OCI-LY1 (cell line): ENCODE measurements around the gene UACA.

Experiments used
- H2AFZ ChIP-seq: fragments of 200-600 bp; sonication (generic), shearing (Covaris generic); 2 replicates; pipeline ENCODE4 v1.6.0; 2014; ENCODE audit warnings: antibody characterized with exemption, mild to moderate bottlenecking, low read length
- H3F3A ChIP-seq: fragments of 200-600 bp; sonication (generic), shearing (Covaris generic); 2 replicates; pipeline ENCODE4 v1.6.0; 2014; ENCODE audit warnings: mild to moderate bottlenecking, antibody characterized with exemption, low read length, moderate library complexity; ENCODE audit not compliant: insufficient read depth
- H3K27ac ChIP-seq: fragments of 200-600 bp; sonication (generic); 2 replicates; pipeline ENCODE4 v1.5.1; 2014; ENCODE audit warnings: low read length, mixed run types, mild to moderate bottlenecking, low read depth; ENCODE audit not compliant: poor library complexity, severe bottlenecking
- H3K27me3 ChIP-seq: fragments of 200-600 bp; sonication (generic); 2 replicates; pipeline ENCODE4 v1.6.0; 2014; ENCODE audit warnings: antibody characterized with exemption, mild to moderate bottlenecking, low read length, moderate library complexity; ENCODE audit not compliant: insufficient read depth
- H3K36me3 ChIP-seq: fragments of 200-600 bp; sonication (generic); 2 replicates; pipeline ENCODE4 v1.6.1; 2014; ENCODE audit warnings: mild to moderate bottlenecking, antibody characterized with exemption, low read length, moderate library complexity, mixed read lengths; ENCODE audit not compliant: insufficient read depth
- H3K4me1 ChIP-seq: fragments of 200-600 bp; sonication (generic); 2 replicates; pipeline ENCODE4 v1.5.1; 2014; ENCODE audit warnings: mild to moderate bottlenecking, low read length, moderate library complexity; ENCODE audit not compliant: insufficient read depth, severe bottlenecking
- H3K4me2 ChIP-seq: fragments of 200-600 bp; sonication (generic), shearing (Covaris generic); 2 replicates; pipeline ENCODE4 v1.6.1; 2014; ENCODE audit warnings: low read length
- H3K4me3 ChIP-seq: fragments of 200-600 bp; sonication (generic); 2 replicates; pipeline ENCODE4 v1.5.1; 2014; ENCODE audit warnings: low read length, low read depth, mild to moderate bottlenecking, mixed read lengths; ENCODE audit not compliant: poor library complexity, severe bottlenecking
- H3K79me2 ChIP-seq: fragments of 200-600 bp; shearing (Covaris generic); 2 replicates; pipeline ENCODE4 v1.6.1; 2016; ENCODE audit warnings: mixed run types, low read length, mixed read lengths; ENCODE audit not compliant: insufficient read depth
- H3K9ac ChIP-seq: fragments of 200-600 bp; sonication (generic), shearing (Covaris generic); 2 replicates; pipeline ENCODE4 v1.6.1; 2014; ENCODE audit warnings: mild to moderate bottlenecking, low read length, mixed read lengths
- H3K9me2 ChIP-seq: fragments of 200-600 bp; sonication (generic), shearing (Covaris generic); 2 replicates; pipeline ENCODE4 v1.6.1; 2014; ENCODE audit warnings: low read depth, mild to moderate bottlenecking, low read length, mixed read lengths
- H3K9me3 ChIP-seq: fragments of 200-600 bp; shearing (Covaris generic); 2 replicates; pipeline ENCODE4 v1.6.1; 2014; ENCODE audit warnings: low read length, mixed read lengths
- H4K20me1 ChIP-seq: fragments of 200-600 bp; sonication (generic), shearing (Covaris generic); 2 replicates; pipeline ENCODE4 v1.6.0; 2016; ENCODE audit warnings: mild to moderate bottlenecking, low read length; ENCODE audit not compliant: insufficient read depth
- CTCF ChIP-seq: fragments of 200-600 bp; sonication (generic), shearing (Covaris generic); IDR thresholded peaks from 2 replicates; pipeline ENCODE4 v1.5.1; 2017; ENCODE audit warnings: mild to moderate bottlenecking, antibody characterized with exemption, low read length, moderate library complexity, mixed read lengths
- EZH2 ChIP-seq: fragments of 200-600 bp; sonication (generic), shearing (Covaris generic); IDR thresholded peaks from 2 replicates; pipeline ENCODE4 v1.8.0; 2017; ENCODE audit warnings: borderline replicate concordance, mixed run types, mild to moderate bottlenecking, antibody characterized with exemption, low read length, moderate library complexity, mixed read lengths

The UACA gene

DNA sequence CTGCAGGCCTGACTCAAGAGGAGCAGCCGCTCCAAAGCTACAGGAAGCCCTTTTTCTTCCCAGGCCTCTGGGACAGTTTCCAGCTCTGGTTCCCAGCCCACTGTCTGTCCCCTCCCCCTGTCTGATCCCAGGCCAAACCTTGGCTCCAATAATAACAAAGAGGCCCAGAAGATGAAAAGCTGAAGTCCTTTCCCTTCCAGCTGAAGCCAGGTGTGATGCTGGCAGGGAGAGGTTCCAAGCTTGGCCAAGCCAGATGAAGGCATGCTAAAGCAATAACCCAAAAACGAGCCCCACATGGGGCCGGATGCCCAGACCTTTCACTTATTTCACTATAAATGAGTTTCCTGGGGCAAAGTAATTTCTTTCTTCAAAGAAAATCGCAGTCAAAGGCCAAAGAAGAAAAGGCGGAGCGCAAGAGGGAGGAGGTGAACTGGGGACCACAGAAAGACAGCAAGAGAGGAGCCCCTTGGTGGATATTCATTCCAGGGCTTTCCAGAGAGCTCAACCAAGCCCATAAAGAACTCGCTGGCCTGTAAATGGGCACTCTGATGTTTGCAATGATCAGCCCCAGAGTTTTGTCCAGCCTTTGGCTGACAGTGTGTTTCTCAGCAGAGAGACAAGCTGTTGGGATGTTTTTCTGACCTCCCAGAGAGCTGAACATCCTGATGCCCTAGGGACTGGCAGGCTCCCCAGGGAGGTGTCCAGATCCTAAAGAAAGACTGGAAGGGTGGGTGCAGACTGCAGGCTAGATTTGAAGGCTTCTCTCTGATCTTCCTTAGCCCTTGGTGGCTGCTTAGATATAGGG, 157.6 kb downstream of the UACA start:
- no peak overlapping the region for H3K4me2 ChIP-seq
- H3K4me3 ChIP-seq = no peak overlapping the region
- H3K27me3 ChIP-seq = no peaks in the 10 kb centered on the region
- H3K9me3 ChIP-seq = no peaks in the 10 kb centered on the region
- H4K20me1 ChIP-seq = no peaks in the 10 kb centered on the region
- no peaks in the 10 kb centered on the region for H3K36me3 ChIP-seq
- TF ChIP-seq EZH2 (no peak), CTCF (no peak)
- H3K27ac ChIP-seq = no peak overlapping the region
- H3K79me2 ChIP-seq = no peaks in the 10 kb centered on the region
- no peak overlapping the region for H2AFZ ChIP-seq
- no peak overlapping the region for H3K9ac ChIP-seq
- H3K9me2 ChIP-seq = no peaks in the 10 kb centered on the region
- H3K4me1 ChIP-seq = no peaks in the 10 kb centered on the region
- no peaks in the 10 kb centered on the region for H3F3A ChIP-seq

GRCh38 chr15:70604666-70605315, 158.6 kb downstream of the UACA start:
- no peaks in the 10 kb centered on the region for H3K36me3 ChIP-seq
- no peak overlapping the region for H3K27ac ChIP-seq
- H2AFZ ChIP-seq = no peak overlapping the region
- no peaks in the 10 kb centered on the region for H3K27me3 ChIP-seq
- H3F3A ChIP-seq = no peaks in the 10 kb centered on the region
- H3K9me3 ChIP-seq = no peaks in the 10 kb centered on the region
- no peaks in the 10 kb centered on the region for H4K20me1 ChIP-seq
- H3K4me3 ChIP-seq = no peak overlapping the region
- no peak overlapping the region for H3K9ac ChIP-seq
- H3K79me2 ChIP-seq = no peaks in the 10 kb centered on the region
- H3K9me2 ChIP-seq = no peaks in the 10 kb centered on the region
- H3K4me1 ChIP-seq = no peaks in the 10 kb centered on the region
- no peak for TF ChIP-seq CTCF
- TF ChIP-seq EZH2 = no peak
- H3K4me2 ChIP-seq = no peak overlapping the region
